Prostate gland (tissue), 2 donors: ENCODE results near the gene SIM1. TPM values are rescaled to one million over a fixed set of nuclear protein-coding genes. Genes with fewer than 3 reads are reported as not detected.

Experiments used
- DNase-seq: peaks from one replicate; pipeline ENCODE4 v3.0.0-alpha.2; 2019; ENCODE audit warnings: low spot score
- H3K27ac ChIP-seq, 2 donors: fragments of 200-600 bp; sonication (generic); 2 replicates each; pipeline ENCODE4 v1.5.1; 2017 to 2019
- H3K27me3 ChIP-seq: fragments of 200-600 bp; sonication (generic); replicated peaks from 2 replicates; pipeline ENCODE4 v1.5.1; 2019; ENCODE audit not compliant: insufficient read depth
- H3K36me3 ChIP-seq, 2 donors: fragments of 200-600 bp; sonication (generic); 1 replicate in 1 of 2; 2 replicates in 1 of 2; pipeline versions ENCODE4 v1.5.1 to v1.8.1; 2017 to 2019
- H3K4me1 ChIP-seq: fragments of 200-600 bp; sonication (generic); replicated peaks from 2 replicates; pipeline ENCODE4 v1.5.1; 2019
- H3K4me3 ChIP-seq, 2 donors: fragments of 200-600 bp; sonication (generic); 2 replicates each; pipeline ENCODE4 v1.5.1; 2017 to 2019
- H3K9me3 ChIP-seq: fragments of 200-600 bp; sonication (generic); 2 replicates; pipeline ENCODE4 v1.5.1; 2017
- CTCF ChIP-seq, 4 experiments: fragments of 200-600 bp in 2 of 4; fragments of 450-650 bp in 2 of 4; sonication (generic) in 2 of 4; IDR thresholded peaks; 1 replicate in 3 of 4; 2 replicates in 1 of 4; pipeline ENCODE4 v1.5.1; 2016 to 2019; ENCODE audit warnings: antibody characterized with exemption in 4 of 4, mild to moderate bottlenecking in 2 of 4, moderate library complexity in 2 of 4
- POLR2A ChIP-seq: fragments of 450-650 bp; IDR thresholded peaks from one replicate; pipeline ENCODE4 v1.6.1; 2016; ENCODE audit warnings: antibody characterized with exemption, mild to moderate bottlenecking
- POLR2AphosphoS5 ChIP-seq: sonication (generic); formaldehyde crosslinking; IDR thresholded peaks from one replicate; pipeline ENCODE4 v1.6.1; 2017; ENCODE audit warnings: antibody characterized with exemption
- WGBS: methylation state at CpG from one replicate; pipeline ENCODE4 v1.1.5; 2018; 5-methylcytosine and 5-hydroxymethylcytosine counted together
- intact Hi-C: fragments of 100-400 bp; cut with DNase I; formaldehyde crosslinking; loops from one replicate; pipeline ENCODE4 v1.14.2; 2022
- total RNA-seq, 2 donors: library from RNA; depleted of rRNA; stranded (reverse); fragments of >200 nt; gene quantifications; one replicate each; pipeline ENCODE4 v1.1.0, GENCODE V29; 2016

SIM1 gene
- total RNA-seq, 2 donors from 2014 or later: 0.85 TPM; not detected in 1

GRCh38 chr6:100417036-100417435 is 47.7 kb downstream of the SIM1 start:
- TF ChIP-seq POLR2A (no peak), POLR2AphosphoS5 (no peak)
- intact Hi-C loops: no loop called here
- no peak overlapping the region for H3K27ac ChIP-seq
- H3K4me3 ChIP-seq: no peak overlapping the region
- no peaks in the 10 kb centered on the region for H3K9me3 ChIP-seq
- no peaks in the 10 kb centered on the region for H3K36me3 ChIP-seq
- WGBS: 84% methylated on average over 3 of the region's 3 CpGs
- no peaks in the 10 kb centered on the region for H3K27me3 ChIP-seq
- no peak for DNase-seq
- no peaks in the 10 kb centered on the region for H3K4me1 ChIP-seq

GRCh38 chr6:100415768-100416167 is 49.0 kb downstream of the SIM1 start:
- no peaks in the 10 kb centered on the region for H3K9me3 ChIP-seq
- no peak for DNase-seq
- intact Hi-C loops: no loop called here
- no peaks in the 10 kb centered on the region for H3K27me3 ChIP-seq
- no peak overlapping the region for H3K27ac ChIP-seq
- no peaks in the 10 kb centered on the region for H3K4me1 ChIP-seq
- TF ChIP-seq POLR2A (no peak), POLR2AphosphoS5 (no peak), CTCF (IDR thresholded peaks at IDR 0.05) (no peak)
- H3K4me3 ChIP-seq: no peak overlapping the region
- no peaks in the 10 kb centered on the region for H3K36me3 ChIP-seq

GRCh38 chr6:100412872-100413271 is 51.8 kb downstream of the SIM1 start:
- Histone ChIP-seq H3K36me3 (no peaks in the 10 kb centered on the region), H3K9me3 (no peaks in the 10 kb centered on the region), H3K4me3 (no peak overlapping the region), H3K27ac (no peak overlapping the region), H3K4me1 (no peaks in the 10 kb centered on the region), H3K27me3 (no peaks in the 10 kb centered on the region)
- no peak for TF ChIP-seq POLR2A
- no peak for TF ChIP-seq POLR2AphosphoS5
- no peak for TF ChIP-seq CTCF (IDR thresholded peaks at IDR 0.05)
- 57% methylated on average over 4 of the region's 4 CpGs for WGBS
- no peak for DNase-seq
- intact Hi-C loops: no loop called here

- H3K36me3 ChIP-seq: no peaks in the 10 kb centered on the region
- no peak for DNase-seq
- no peaks in the 10 kb centered on the region for H3K27me3 ChIP-seq
- intact Hi-C loops: no loop called here
- no peak overlapping the region for H3K27ac ChIP-seq
- 46% methylated on average over 3 of the region's 3 CpGs for WGBS
- no peaks in the 10 kb centered on the region for H3K4me1 ChIP-seq
- H3K4me3 ChIP-seq: no peak overlapping the region
- TF ChIP-seq CTCF (IDR thresholded peaks at IDR 0.05): no peak
- TF ChIP-seq POLR2A: no peak
- no peak for TF ChIP-seq POLR2AphosphoS5
- no peaks in the 10 kb centered on the region for H3K9me3 ChIP-seq
Measured at GRCh38 chr6:100404051-100404450, 60.7 kb downstream of the SIM1 start.

- WGBS: 95% methylated on average over 23 of the region's 23 CpGs
- no peak for DNase-seq
- H3K27me3 ChIP-seq: no peaks in the 10 kb centered on the region
Measured at GRCh38 chr6:100393493-100393892, 71.2 kb downstream of the SIM1 start.

More at GRCh38 chr6:100393493-100393892, 71.2 kb downstream of the SIM1 start:
- H3K4me1 ChIP-seq: no peaks in the 10 kb centered on the region
- H3K4me3 ChIP-seq: no peak overlapping the region
- intact Hi-C loops: no loop called here
- no peak overlapping the region for H3K27ac ChIP-seq
- no peaks in the 10 kb centered on the region for H3K9me3 ChIP-seq
- H3K36me3 ChIP-seq: no peaks in the 10 kb centered on the region
- TF ChIP-seq CTCF (IDR thresholded peaks at IDR 0.05) (no peak), POLR2AphosphoS5 (no peak), POLR2A (no peak)
